HL-60 (cell line): ENCODE data around the gene RBM18.

ENCODE experiments used
- CTCF ChIP-seq: IDR thresholded peaks from one replicate; pipeline ENCODE4 v1.5.1; 2011; ENCODE audit warnings: low read length, control low read depth, inconsistent platforms; ENCODE audit not compliant: insufficient read depth
- POLR2AphosphoS5 ChIP-seq: IDR thresholded peaks from 2 replicates; pipeline ENCODE4 v1.6.1; 2012; ENCODE audit warnings: low read depth

GRCh38 chr9:122226142-122226757, 38.4 kb downstream of the RBM18 start:
- TF ChIP-seq CTCF = no peak
- TF ChIP-seq POLR2AphosphoS5 = no peak
